HL-60/S4 treated with phorbol 12-myristate 13-acetate at 8.2 ng/mL for 4 days and 3 days (cell line): Measurements from ENCODE around the gene SBF2.

Experiments used
- in situ Hi-C: fragments of 300-500 bp; cut with MboI; formaldehyde crosslinking; loops from 2 replicates; pipeline ENCODE4 v1.15.0; 2022; ENCODE audit warnings: low sequenced_read_pairs

SBF2 gene

GRCh38 chr11:9827708-9828107, 466.3 kb downstream of the SBF2 start:
- in situ Hi-C loops: no loop called here

GRCh38 chr11:9826390-9826789, 467.6 kb downstream of the SBF2 start:
- in situ Hi-C loops: no loop called here

GRCh38 chr11:9825895-9826294, 468.1 kb downstream of the SBF2 start:
- in situ Hi-C loops: no loop called here

- in situ Hi-C loops: no loop called here
Observed at GRCh38 chr11:9825315-9825714, 468.7 kb downstream of the SBF2 start.

GRCh38 chr11:9823887-9824385, 470.1 kb downstream of the SBF2 start:
- in situ Hi-C loops: no loop called here

- in situ Hi-C loops: no loop called here
Observed at GRCh38 chr11:9823439-9823838, 470.6 kb downstream of the SBF2 start.

GRCh38 chr11:9821008-9821752, 472.8 kb downstream of the SBF2 start:
- in situ Hi-C loops: no loop called here

GRCh38 chr11:9820260-9820659, 473.8 kb downstream of the SBF2 start:
- in situ Hi-C loops: no loop called here

- in situ Hi-C loops: no loop called here
Observed at GRCh38 chr11:9817191-9817590, 476.8 kb downstream of the SBF2 start.

GRCh38 chr11:9815486-9816136, 478.4 kb downstream of the SBF2 start:
- in situ Hi-C loops: no loop called here

GRCh38 chr11:9814108-9814507, 479.9 kb downstream of the SBF2 start:
- in situ Hi-C loops: no loop called here

GRCh38 chr11:9808943-9809342, 485.1 kb downstream of the SBF2 start:
- in situ Hi-C loops: no loop called here

GRCh38 chr11:9806946-9807687, 486.9 kb downstream of the SBF2 start:
- in situ Hi-C loops: no loop called here

GRCh38 chr11:9804419-9804902, 489.6 kb downstream of the SBF2 start:
- in situ Hi-C loops: no loop called here

- in situ Hi-C loops: no loop called here
Observed at GRCh38 chr11:9803685-9804418, 490.2 kb downstream of the SBF2 start.

GRCh38 chr11:9802291-9802861, 491.6 kb downstream of the SBF2 start:
- in situ Hi-C loops: no loop called here

GRCh38 chr11:9799886-9800285, 494.1 kb downstream of the SBF2 start:
- in situ Hi-C loops: no loop called here

GRCh38 chr11:9797300-9797699, 496.7 kb downstream of the SBF2 start:
- in situ Hi-C loops: no loop called here

- in situ Hi-C loops: no loop called here
Observed at GRCh38 chr11:9796854-9797253, 497.2 kb downstream of the SBF2 start.

GRCh38 chr11:9796266-9796665, 497.8 kb downstream of the SBF2 start:
- in situ Hi-C loops: no loop called here

GRCh38 chr11:9790703-9791102, 503.3 kb downstream of the SBF2 start:
- in situ Hi-C loops: no loop called here
